OCI-M2 (cell line): ENCODE results near the gene SEPTIN6.

Experiments
- DNase-seq: peaks from one replicate; lab custom pipeline; 2025; ENCODE audit not compliant: unreplicated experiment; lab: John Stamatoyannopoulos, UW

Gene SEPTIN6

DNA sequence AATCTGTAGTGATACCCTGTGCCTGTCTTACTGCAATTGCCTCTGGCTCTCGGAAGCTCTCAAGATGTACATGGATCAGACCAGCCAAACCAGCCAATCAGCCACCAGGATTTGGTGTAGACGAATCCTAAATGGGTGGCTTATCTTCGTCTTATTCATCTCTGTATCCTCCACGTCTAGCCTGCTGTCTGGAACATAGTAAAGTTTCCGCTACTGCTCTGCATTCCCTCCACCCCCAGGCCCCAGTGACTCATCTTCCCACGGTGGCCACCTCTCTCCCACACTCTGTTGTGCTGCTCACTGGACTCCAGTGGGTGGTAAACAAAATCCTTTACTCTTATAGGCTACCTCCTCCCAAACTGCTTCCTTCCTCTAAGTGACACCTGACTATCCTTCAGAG is 37.8 kb downstream of the SEPTIN6 start:
- no peak for DNase-seq

DNA sequence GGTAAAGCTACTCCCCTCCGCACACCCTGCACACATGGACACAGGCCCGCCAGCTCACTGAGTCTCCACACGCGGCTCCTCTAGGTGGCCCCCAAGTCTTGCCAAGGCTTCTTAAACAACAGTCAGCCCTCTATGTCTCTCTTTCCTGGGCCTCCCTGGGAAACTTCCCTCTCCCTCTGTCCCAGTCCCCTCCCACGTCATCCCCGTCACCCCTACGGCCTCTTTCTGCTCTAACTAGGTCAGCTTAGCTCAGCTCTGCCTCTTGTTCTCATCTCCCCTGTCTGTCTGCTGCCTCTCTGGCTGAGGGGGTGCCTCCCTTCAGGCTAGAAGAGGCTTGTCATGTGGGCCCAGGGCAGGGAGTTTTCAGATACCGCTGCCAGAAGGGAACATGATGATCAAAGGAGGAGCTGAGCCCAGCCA is 38.8 kb downstream of the SEPTIN6 start:
- DNase-seq, result no peak

DNA sequence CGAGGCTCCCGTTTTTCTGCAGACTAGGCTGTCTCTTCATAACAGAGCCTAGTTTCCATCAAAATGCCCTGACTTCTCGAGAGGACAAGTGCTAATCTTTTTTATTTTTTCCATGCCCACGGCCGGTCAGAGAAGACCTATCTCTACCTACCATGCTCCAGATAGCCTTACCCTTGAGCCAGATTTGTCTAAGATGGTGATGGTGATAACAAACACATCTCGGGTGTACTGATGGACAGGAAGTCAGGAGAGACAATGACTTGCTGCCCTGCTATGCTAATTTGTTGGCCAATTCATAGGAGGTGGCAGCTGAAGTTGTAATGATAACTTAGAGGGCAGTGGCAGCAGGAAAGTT is 44.6 kb downstream of the SEPTIN6 start:
- no peak for DNase-seq

DNA sequence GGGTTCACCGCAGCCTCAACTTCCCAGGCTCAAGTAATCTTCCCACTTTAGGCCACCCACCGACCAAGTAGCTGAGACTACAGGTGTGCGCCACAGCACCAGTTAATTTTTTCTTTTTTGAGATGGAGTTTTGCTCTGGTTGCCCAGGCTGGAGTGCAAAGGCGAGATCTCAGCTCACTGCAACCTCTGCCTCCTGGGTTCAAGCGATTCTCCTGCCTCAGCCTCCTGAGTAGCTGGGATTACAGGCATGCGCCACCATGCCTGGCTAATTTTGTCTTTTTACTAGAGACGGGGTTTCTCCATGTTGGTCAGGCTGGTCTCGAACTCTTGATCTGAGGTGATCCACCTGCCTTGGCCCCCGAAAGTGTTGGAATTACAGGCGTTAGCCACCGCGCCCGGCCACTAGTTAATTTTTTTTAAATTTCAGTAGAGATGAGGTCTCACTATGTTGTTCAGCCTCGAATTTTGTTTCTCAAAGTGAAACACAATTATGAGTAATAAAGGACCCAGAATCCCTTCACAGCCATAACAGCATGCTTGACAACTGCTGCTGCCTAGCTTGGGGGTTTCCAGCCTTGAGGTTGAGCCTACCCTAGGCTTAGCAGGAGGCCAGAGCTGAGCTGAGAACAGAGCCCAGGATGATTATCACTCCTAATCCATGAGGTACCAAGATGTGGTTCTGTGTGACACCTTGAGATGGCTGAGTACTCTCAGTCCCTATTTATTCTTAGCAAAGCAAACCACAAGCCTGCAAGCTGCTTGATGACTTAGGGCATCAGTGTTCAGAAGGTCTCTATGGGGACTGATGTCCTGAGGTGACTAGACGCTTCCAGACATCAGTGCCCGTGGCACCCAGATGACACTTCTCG is 45.2 kb downstream of the SEPTIN6 start:
- no peak for DNase-seq

DNA sequence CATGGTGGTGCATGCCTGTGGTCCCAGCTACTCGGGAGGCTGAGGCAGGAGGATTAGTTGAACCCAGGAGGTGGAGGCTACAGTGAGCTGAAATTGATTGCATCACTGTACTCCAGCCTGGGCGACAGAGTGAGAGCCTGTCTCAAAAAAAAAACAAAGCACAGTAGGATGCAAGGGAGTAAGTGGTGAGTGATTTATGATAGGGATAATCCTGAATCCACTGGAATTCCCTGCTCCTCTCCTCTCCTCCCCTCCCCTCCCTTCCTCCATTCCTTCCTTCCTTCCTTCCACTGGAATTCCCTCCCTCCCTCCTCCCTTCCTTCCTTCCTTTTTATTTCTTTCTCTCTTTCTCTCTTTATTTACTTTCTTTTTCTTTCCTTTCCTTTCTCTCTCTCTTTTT is 45.9 kb downstream of the SEPTIN6 start:
- no peak for DNase-seq

DNA sequence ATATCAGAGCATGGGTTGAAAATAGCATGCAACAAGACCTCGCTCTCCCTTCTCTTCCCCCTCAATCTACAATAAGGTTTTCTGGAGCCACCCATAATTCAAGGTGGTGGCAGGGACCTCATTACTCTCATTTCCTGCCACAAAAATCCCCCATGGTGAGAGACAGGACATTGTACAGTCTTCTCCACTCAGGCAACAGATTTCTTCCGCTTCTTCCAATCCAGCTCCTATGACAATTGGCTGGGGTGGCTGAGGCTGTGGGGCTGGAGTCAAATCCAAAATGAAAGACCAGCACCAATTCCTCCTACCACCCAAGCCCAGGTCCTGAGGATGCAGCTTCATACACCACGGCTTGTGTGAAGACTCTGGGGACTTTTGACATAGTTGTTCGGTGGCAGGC is 46.5 kb downstream of the SEPTIN6 start:
- no peak for DNase-seq

DNA sequence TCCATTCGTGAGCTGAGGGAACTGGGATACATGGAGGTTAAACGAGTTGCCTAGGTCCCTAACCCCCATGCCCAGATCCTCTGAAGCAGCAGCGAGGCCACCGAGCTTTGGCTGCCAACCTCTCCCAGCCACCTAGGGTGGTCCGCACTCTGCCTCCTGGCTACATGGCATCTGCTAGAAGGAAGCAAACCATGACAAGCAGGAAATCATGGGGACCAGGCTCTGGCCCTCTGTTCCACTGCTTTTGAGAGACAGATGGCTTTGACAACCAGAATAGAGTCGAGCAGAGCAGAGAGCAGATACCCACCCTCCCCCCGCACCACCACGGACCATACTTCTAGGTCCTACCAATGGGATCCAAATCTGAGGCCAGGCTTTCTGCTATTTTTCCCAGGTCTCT is 49.3 kb downstream of the SEPTIN6 start:
- no peak for DNase-seq
